GM20000 (cell line): ENCODE measurements around the gene SPINT2.

Experiments
- DNase-seq: peaks from one replicate; pipeline ENCODE4 v3.0.0; 2012; ENCODE audit warnings: low spot score
- TF ChIP-seq, protein P1 (sequence below): IDR thresholded peaks from 2 replicates; pipeline ENCODE4 v1.5.1; 2012; ENCODE audit warnings: mild to moderate bottlenecking, control low read depth; ENCODE audit errors: extremely low read depth, missing control alignments

Gene SPINT2

DNA sequence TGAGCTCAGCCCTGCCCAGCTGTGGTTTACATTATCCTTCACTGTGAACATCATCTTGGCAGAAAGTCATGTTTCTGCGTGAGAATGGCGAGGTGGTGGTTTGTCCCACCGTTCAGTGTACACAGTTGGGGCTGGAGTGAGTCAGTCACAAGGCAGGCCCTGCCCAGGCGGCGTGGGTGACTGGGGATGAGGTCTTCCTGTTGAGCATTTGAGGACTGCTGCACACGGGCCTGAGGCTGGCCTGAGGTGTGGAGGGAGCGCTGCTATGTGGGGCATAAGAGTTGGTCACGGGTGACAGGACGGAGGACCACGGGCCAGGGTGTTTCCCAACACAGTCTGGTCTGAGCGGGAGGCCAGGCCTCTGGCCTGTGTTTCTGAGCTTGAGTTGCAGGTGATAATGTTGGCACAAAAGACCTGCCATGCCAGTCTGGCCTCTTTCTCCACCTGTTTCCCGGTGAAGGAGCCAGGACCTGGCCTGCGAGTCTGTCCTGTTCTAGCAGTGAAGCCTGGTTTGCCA, 26.3 kb downstream of the SPINT2 start:
- DNase-seq: no peak
- TF ChIP-seq, protein P1, sequence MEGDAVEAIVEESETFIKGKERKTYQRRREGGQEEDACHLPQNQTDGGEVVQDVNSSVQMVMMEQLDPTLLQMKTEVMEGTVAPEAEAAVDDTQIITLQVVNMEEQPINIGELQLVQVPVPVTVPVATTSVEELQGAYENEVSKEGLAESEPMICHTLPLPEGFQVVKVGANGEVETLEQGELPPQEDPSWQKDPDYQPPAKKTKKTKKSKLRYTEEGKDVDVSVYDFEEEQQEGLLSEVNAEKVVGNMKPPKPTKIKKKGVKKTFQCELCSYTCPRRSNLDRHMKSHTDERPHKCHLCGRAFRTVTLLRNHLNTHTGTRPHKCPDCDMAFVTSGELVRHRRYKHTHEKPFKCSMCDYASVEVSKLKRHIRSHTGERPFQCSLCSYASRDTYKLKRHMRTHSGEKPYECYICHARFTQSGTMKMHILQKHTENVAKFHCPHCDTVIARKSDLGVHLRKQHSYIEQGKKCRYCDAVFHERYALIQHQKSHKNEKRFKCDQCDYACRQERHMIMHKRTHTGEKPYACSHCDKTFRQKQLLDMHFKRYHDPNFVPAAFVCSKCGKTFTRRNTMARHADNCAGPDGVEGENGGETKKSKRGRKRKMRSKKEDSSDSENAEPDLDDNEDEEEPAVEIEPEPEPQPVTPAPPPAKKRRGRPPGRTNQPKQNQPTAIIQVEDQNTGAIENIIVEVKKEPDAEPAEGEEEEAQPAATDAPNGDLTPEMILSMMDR: no peak

DNA sequence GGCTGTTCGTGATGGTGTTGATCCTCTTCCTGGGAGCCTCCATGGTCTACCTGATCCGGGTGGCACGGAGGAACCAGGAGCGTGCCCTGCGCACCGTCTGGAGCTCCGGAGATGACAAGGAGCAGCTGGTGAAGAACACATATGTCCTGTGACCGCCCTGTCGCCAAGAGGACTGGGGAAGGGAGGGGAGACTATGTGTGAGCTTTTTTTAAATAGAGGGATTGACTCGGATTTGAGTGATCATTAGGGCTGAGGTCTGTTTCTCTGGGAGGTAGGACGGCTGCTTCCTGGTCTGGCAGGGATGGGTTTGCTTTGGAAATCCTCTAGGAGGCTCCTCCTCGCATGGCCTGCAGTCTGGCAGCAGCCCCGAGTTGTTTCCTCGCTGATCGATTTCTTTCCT, 27.5 kb downstream of the SPINT2 start:
- no peak for DNase-seq
- TF ChIP-seq, protein P1: no peak

DNA sequence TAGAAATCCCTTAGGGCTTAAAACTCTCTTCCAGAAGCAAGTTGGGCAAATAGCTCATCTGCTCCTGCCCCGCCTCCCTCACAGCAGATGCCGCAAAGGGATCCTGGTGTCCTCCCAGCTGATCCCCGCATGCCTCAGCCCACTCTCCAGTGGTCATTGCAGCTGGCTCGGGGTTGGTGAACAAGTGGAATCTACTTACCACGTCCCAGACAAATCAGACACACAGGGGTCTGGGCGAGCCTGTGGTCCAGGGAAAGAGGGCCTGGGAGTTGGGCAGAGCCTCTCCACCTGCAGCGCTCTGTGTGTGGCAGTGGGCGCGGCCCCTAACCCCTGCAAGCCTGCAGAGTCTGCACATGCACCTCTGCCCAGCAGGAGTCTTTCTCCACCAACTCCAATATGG, 28.9 kb downstream of the SPINT2 start:
- TF ChIP-seq, protein P1: no peak
- no peak for DNase-seq

DNA sequence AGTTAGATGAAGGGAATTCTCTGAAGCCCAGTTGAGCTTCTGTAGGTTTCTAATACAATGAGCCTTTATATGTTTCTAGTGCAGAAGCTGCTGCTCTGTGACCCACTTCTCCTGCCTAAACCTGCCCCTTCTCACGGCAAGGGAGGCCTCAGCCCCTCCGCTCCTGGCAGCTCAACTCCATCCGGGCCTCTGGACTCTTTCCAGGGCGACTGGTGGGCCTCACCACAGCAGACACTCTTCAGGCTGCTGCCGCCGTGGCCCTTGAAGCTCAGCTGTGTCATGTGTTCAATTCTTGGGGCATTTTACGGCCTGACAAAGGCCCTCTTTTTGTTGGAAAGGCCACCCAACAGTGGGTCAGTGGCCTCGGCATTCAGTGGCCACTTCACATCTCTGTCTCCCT, 29.7 kb downstream of the SPINT2 start:
- TF ChIP-seq, protein P1: no peak
- DNase-seq: no peak

DNA sequence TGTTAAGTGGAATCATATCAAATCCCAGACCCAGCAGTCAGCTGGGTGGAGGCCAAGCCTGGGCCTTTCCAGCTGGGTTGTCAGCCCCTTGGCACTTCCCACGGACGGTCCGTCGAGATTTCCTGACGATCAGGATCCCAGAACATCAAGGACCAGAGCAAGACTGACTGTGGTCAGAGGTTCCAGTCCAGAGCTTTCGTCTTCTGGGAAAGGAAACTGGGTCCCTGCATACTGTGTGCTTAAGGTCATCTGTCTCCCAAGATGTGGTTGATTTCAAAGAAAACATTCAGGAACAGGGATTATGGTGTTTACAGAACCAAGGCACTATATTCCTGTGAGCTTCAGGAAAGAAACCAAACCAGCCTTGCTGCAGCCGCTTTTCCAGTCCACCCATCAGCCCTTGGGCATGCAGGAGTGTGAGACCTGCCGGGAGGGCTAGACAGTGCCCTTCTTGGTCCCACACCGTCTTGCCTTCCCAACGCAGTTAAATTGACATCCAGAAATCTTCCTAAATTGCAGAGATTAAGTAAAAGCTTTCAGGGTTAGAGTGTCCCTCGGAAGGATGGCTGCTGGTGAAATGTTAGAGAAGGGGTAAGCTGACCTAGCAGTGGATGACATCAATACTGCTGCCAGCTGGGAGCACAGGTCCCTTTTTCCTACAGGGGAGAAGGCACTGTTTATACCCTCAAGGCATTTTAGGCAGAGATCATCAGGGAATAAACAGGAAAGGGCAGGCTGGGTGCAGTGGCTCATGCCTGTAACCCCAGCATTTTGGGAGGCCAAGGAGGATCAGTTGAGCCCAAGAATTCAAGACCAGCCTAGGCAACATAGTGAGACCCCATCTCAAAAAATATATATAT, 34.7 kb downstream of the SPINT2 start:
- TF ChIP-seq, protein P1: no peak
- no peak for DNase-seq

DNA sequence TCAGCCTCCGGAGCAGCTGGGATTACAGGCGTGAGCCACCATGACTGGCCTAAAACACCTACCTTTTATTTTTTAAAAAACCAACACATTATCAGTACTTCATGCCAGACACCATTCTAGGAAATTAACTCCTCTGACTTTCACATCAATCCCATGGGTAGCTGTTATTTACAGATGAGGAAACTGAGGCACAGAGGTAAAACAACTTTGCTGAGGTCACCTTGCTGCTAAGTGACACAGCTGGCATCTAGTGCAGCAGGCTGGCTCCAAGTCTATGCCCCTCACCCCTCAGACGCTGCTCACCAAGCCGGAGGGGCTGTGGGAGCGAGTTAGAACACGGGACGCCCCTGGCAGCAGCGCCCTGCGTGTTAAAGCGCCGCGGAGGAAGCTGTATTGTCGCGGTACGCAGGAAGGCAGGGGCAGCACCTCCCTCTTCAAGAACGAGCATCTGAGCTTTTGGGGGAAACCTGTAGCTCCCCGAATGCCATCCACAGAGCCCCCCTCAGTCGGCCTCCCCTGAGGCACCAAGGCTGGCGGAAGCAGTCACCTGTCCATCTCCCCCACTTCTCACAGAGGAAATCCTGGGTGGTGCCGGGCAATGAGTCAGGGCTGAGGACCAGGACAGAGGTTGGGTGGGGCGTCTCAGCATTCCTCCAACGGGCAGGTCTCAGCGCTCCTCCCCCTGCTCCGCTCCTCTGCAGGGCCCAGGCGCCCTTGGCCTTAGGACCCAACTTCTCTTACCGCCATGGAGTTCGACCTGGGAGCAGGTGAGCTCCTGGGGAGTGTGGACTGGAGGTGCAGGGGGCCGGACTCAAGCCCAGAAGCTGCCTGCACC, 39.4 kb downstream of the SPINT2 start, which contains the start of gene C19orf33:
Gene C19orf33 (plus strand): TSS at position 735 of the 835 bp plus-strand sequence. CDS start 11 bp downstream, at position 746.
- DNase-seq: no peak
- TF ChIP-seq, protein P1: no peak
